A673 (cell line): Measurements from ENCODE around the gene KIF26A. TPM values are rescaled to one million over a fixed set of nuclear protein-coding genes. Genes with fewer than 3 reads are reported as not detected.

Experiments
- BruUV-seq: library from RNA; stranded (reverse); fragments of 400-500 nt; replicated peaks from 2 replicates; lab custom pipeline; 2021; lab: Mats Ljungman, UMichigan
- CTCF ChIA-PET: fragments of 300-600 bp; sonication (Branson Sonifier 250); formaldehyde crosslinking; loops from one replicate; lab custom pipeline; 2022; ENCODE audit warnings: antibody characterized with exemption; lab: Charles Lee
- POLR2A ChIA-PET: fragments of 300-600 bp; sonication (Branson Sonifier 250); formaldehyde crosslinking; loops from one replicate; lab custom pipeline; 2022; ENCODE audit warnings: antibody characterized with exemption; ENCODE audit not compliant: low non-redundant PET; lab: Charles Lee
- DNase-seq: peaks from one replicate; pipeline ENCODE4 v3.0.0-alpha.2; 2015; ENCODE audit warnings: low spot score
- H3K27ac ChIP-seq: fragments of 200-600 bp; sonication (generic); 2 replicates; pipeline ENCODE4 v1.5.1; 2016; ENCODE audit warnings: mixed run types, low read depth, mild to moderate bottlenecking, mixed read lengths, antibody characterized with exemption, low read length; ENCODE audit not compliant: poor library complexity, severe bottlenecking
- H3K27me3 ChIP-seq: fragments of 200-600 bp; sonication (generic); replicated peaks from 2 replicates; pipeline ENCODE4 v1.6.1; 2017; ENCODE audit warnings: mixed run types, low read depth, mild to moderate bottlenecking, mixed read lengths, antibody characterized with exemption, low read length; ENCODE audit not compliant: insufficient read depth, poor library complexity
- H3K36me3 ChIP-seq: fragments of 200-600 bp; sonication (generic); 2 replicates; pipeline ENCODE4 v1.6.1; 2016; ENCODE audit warnings: mixed run types, mild to moderate bottlenecking, mixed read lengths, antibody characterized with exemption, low read length; ENCODE audit not compliant: insufficient read depth, poor library complexity, severe bottlenecking
- H3K4me1 ChIP-seq: fragments of 200-600 bp; sonication (generic); 2 replicates; pipeline ENCODE4 v1.6.1; 2017; ENCODE audit warnings: mixed run types, mild to moderate bottlenecking, mixed read lengths, antibody characterized with exemption, low read length; ENCODE audit not compliant: insufficient read depth, poor library complexity, severe bottlenecking
- H3K4me3 ChIP-seq: fragments of 200-600 bp; sonication (generic); 2 replicates; pipeline ENCODE4 v1.5.1; 2016; ENCODE audit warnings: low read depth, mixed run types, mild to moderate bottlenecking, mixed read lengths, low read length; ENCODE audit not compliant: poor library complexity, severe bottlenecking
- H3K9me3 ChIP-seq: fragments of 200-600 bp; sonication (generic); 2 replicates; pipeline ENCODE4 v1.6.1; 2016; ENCODE audit warnings: mixed run types, low read depth, mild to moderate bottlenecking, mixed read lengths, antibody characterized with exemption, low read length; ENCODE audit not compliant: poor library complexity, severe bottlenecking
- CTCF ChIP-seq: fragments of 300-800, 200-600 bp; sonication (generic); conservative IDR thresholded peaks from 2 replicates; pipeline ENCODE4 v1.5.1; 2017; ENCODE audit warnings: low read depth, mild to moderate bottlenecking, antibody characterized with exemption, low read length, moderate library complexity, mixed read lengths
- EZH2 ChIP-seq: fragments of 200-600 bp; sonication (generic); IDR thresholded peaks from 2 replicates; pipeline ENCODE4 v1.6.1; 2017; ENCODE audit warnings: borderline replicate concordance, low read depth, mild to moderate bottlenecking, mixed read lengths, antibody characterized with exemption, low read length; ENCODE audit not compliant: poor library complexity, severe bottlenecking
- intact Hi-C: fragments of 100-400 bp; cut with micrococcal nuclease; formaldehyde crosslinking; loops from one replicate; pipeline ENCODE4 v1.10.0; 2022; ENCODE audit not compliant: unreplicated experiment
- total RNA-seq: library from RNA; stranded (reverse); gene quantifications from 2 replicates; pipeline ENCODE4 v1.2.3, GENCODE V29; 2021

Gene KIF26A
- total RNA-seq, 1 experiment from 2014 or later = 11.5 TPM

GRCh38 chr14:104101651-104102281 lies 36.6 kb upstream of the KIF26A start:
- no peak overlapping the region for H3K27ac ChIP-seq
- no peak for TF ChIP-seq EZH2
- TF ChIP-seq CTCF = no peak
- ChIA-PET POLR2A (no interaction called here), CTCF (no interaction called here)
- no peaks in the 10 kb centered on the region for H3K4me1 ChIP-seq
- DNase-seq = no peak
- H3K36me3 ChIP-seq = no peaks in the 10 kb centered on the region
- intact Hi-C loops = no loop called here
- no peak overlapping the region for H3K4me3 ChIP-seq
- no TSS peak for BruUV-seq
- H3K27me3 ChIP-seq = no peaks in the 10 kb centered on the region
- no peaks in the 10 kb centered on the region for H3K9me3 ChIP-seq

DNA sequence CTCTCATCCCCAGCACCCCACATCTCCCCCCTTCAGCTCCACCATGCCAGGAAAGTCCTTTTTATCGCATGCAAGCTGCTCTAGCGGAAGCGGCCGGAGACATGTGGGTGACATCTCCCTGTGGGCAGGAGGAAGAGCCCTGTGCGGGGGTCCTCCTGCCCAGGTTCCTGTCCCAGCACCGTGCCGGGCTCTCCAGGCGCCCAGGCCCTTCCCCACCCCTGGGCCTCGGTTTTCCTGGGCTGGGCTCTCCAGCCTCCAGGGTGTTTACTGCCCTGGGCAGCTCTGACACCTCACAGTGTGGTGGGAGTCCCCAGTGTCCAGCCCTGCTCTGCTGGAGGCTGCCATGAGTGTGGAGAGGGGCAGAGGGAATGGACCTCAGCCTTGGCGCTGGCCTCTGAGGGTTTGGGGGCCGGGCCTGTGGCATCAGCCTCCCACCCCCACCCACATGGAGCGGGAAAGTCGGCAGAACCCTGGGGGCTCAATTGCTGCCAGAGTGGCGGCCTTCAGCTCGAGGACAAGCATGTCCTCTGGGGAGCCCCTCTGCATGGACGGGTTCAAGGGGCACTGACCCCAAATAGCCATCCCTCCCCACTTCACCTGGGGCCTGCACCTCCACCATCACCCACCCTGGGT lies 36.0 kb upstream of the KIF26A start:
- no peaks in the 10 kb centered on the region for H3K4me1 ChIP-seq
- DNase-seq = no peak
- H3K4me3 ChIP-seq = no peak overlapping the region
- no peaks in the 10 kb centered on the region for H3K9me3 ChIP-seq
- no peak overlapping the region for H3K27ac ChIP-seq
- ChIA-PET POLR2A (no interaction called here), CTCF (no interaction called here)
- no peaks in the 10 kb centered on the region for H3K36me3 ChIP-seq
- intact Hi-C loops = no loop called here
- H3K27me3 ChIP-seq = no peaks in the 10 kb centered on the region
- BruUV-seq = no TSS peak
- TF ChIP-seq CTCF (no peak), EZH2 (no peak)

DNA sequence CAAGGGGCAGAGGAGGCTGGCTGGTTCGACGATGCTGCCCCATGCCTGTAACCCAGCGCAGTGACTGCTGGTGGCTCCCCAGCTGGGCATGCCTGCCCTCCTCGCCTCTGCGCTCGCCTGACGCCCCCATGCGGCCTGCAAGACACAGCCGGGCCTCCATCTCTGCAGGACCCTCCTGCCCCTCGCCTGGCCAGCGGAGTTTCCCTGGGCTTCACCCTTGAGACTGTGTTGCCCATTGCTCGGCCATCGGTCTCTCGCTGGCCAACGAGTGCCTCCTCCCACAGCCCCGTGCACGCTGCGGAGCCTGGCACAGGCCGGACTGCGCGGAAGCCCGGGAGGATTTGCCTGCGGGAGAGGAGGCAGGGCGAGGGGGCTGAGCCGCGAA lies 35.3 kb upstream of the KIF26A start:
- ChIA-PET CTCF (no interaction called here), POLR2A (no interaction called here)
- TF ChIP-seq CTCF (no peak), EZH2 (no peak)

More for the DNA sequence above, 35.3 kb upstream of the KIF26A start:
- Histone ChIP-seq H3K9me3 (no peaks in the 10 kb centered on the region), H3K27me3 (no peaks in the 10 kb centered on the region), H3K4me1 (no peaks in the 10 kb centered on the region), H3K27ac (no peak overlapping the region), H3K36me3 (no peaks in the 10 kb centered on the region), H3K4me3 (no peak overlapping the region)
- DNase-seq = no peak
- intact Hi-C loops = no loop called here
- BruUV-seq = no TSS peak
